Lung (tissue), 12 donors: Measurements from ENCODE around the gene GLYATL2. TPM values are rescaled to one million over a fixed set of nuclear protein-coding genes. Genes with fewer than 3 reads are reported as not detected.

Source experiments
- ATAC-seq: fragments of 200-7000 bp; cut with Tn5 transposase; one replicate; pipeline ENCODE4 v1.9.1; 2020; ENCODE audit warnings: moderate number of reproducible peaks; ENCODE audit not compliant: insufficient read depth, low FRiP score
- DNase-seq, 3 donors: peaks; one replicate each; pipeline ENCODE4 v3.0.0-alpha.2; 2013 to 2017
- H3K27ac ChIP-seq, 2 donors: one replicate each; pipeline ENCODE4 v1.5.1; 2013; ENCODE audit warnings: mild to moderate bottlenecking in 2 of 2, moderate library complexity in 2 of 2, control low read depth in 1 of 2, inconsistent platforms in 1 of 2, low read depth in 1 of 2, low read length in 1 of 2
- H3K27me3 ChIP-seq, 3 donors: one replicate each; pipeline ENCODE4 v1.5.1; 2013; ENCODE audit warnings: low read length in 2 of 3; ENCODE audit not compliant: control insufficient read depth in 3 of 3, insufficient read depth in 3 of 3
- H3K36me3 ChIP-seq, 4 donors: one replicate each; pipeline ENCODE4 v1.5.1; 2013; ENCODE audit warnings: low read length in 4 of 4, mild to moderate bottlenecking in 1 of 4, moderate library complexity in 1 of 4; ENCODE audit not compliant: control insufficient read depth in 4 of 4, insufficient read depth in 4 of 4
- H3K4me1 ChIP-seq, 5 donors: one replicate each; pipeline ENCODE4 v1.5.1; 2013; ENCODE audit warnings: low read length in 5 of 5, mild to moderate bottlenecking in 2 of 5, moderate library complexity in 1 of 5; ENCODE audit not compliant: control insufficient read depth in 5 of 5, insufficient read depth in 5 of 5
- H3K4me3 ChIP-seq: one replicate; pipeline ENCODE4 v1.5.1; 2013; ENCODE audit warnings: mild to moderate bottlenecking, control low read depth, moderate library complexity
- H3K9ac ChIP-seq, 2 donors: one replicate each; pipeline ENCODE4 v1.5.1; 2013; ENCODE audit warnings: low read length in 2 of 2, control low read depth in 1 of 2; ENCODE audit not compliant: insufficient read depth in 1 of 2
- H3K9me3 ChIP-seq, 4 donors: one replicate each; pipeline ENCODE4 v1.5.1; 2013; ENCODE audit warnings: low read length in 3 of 4, mild to moderate bottlenecking in 1 of 4, moderate library complexity in 1 of 4; ENCODE audit not compliant: control insufficient read depth in 4 of 4, insufficient read depth in 3 of 4
- CTCF ChIP-seq: IDR thresholded peaks from 2 replicates; pipeline ENCODE4 v1.5.1; 2012; ENCODE audit warnings: mild to moderate bottlenecking; ENCODE audit errors: control extremely low read depth, extremely low read depth
- polyA plus RNA-seq, 2 donors: library from polyadenylated mRNA; stranded (reverse); fragments of 200-250 nt; gene quantifications; one replicate each; pipeline ENCODE4 v1.2.1, GENCODE V29; 2013
- total RNA-seq, 2 donors: library from RNA; depleted of rRNA in 1 of 2; stranded (reverse); fragments of >200 nt in 1 of 2; gene quantifications; one replicate each; pipeline ENCODE4 v1.2.1, GENCODE V29; 2014 to 2021
- donor health status: control.
- donor health status: control.
- donor health status: Bipolar disorder and iron deficiency.
- donor health status: healthy.
- donor health status: DM: yes; HTN: yes; CAD: no.

The GLYATL2 gene
- total and polyA plus RNA-seq, 4 donors, result 0.06 to 1.2 (median 0.25) TPM

- no peak for DNase-seq
- no peak overlapping the region for H3K27ac ChIP-seq
- no peak for ATAC-seq
- H3K36me3 ChIP-seq, result no peaks in the 10 kb centered on the region
- peaks cover 0 to 3% (median 0%) of the 10 kb centered on the region in 4 donors for H3K9me3 ChIP-seq
- H3K27me3 ChIP-seq, result no peaks in the 10 kb centered on the region
- no peak overlapping the region for H3K4me3 ChIP-seq
- no peak for TF ChIP-seq CTCF
- H3K9ac ChIP-seq, result no peak overlapping the region
- no peaks in the 10 kb centered on the region for H3K4me1 ChIP-seq
Observed at GRCh38 chr11:58784995-58785394, 59.5 kb downstream of the GLYATL2 start.

Other genes starting within 250 kb of the GLYATL2 start
- gene CNTF, start 222.0 kb downstream of the GLYATL2 start, total RNA-seq, result 1 to 10 TPM; 1.3 to 2.0 TPM
- gene CNTF, start 222.0 kb downstream of the GLYATL2 start, polyA plus RNA-seq, result under 1 TPM; 0.28 to 0.80 TPM
- gene GLYAT, start 112.8 kb downstream of the GLYATL2 start, total RNA-seq, result not detected
- not detected for gene GLYAT, start 112.8 kb downstream of the GLYATL2 start, polyA plus RNA-seq
- gene GLYATL1, start 94.8 kb upstream of the GLYATL2 start, total RNA-seq, result 1 to 10 TPM in 1 of 2 donors, under 1 TPM in 1; 0.31 to 1.8 TPM
- under 1 TPM in 1 of 2 donors, not detected in 1; 0.05 TPM for gene GLYATL1, start 94.8 kb upstream of the GLYATL2 start, polyA plus RNA-seq
- gene GLYATL1B, start 241.6 kb upstream of the GLYATL2 start, total RNA-seq, result not detected
- gene GLYATL1B, start 241.6 kb upstream of the GLYATL2 start, polyA plus RNA-seq, result not detected